Activated CD4-positive, alpha-beta T cell treated with anti-CD3 and anti-CD28 coated beads for 36 hours (primary cell): Measurements from ENCODE around the gene FBXO47. TPM values are rescaled to one million over a fixed set of nuclear protein-coding genes. Genes with fewer than 3 reads are reported as not detected.

Experiments used
- ATAC-seq: fragments of 200-7000 bp; cut with Tn5 transposase; one replicate; pipeline ENCODE4 v1.10.0; 2021; ENCODE audit warnings: mild to moderate bottlenecking, moderate library complexity
- CTCF ChIA-PET: fragments of 350-600 bp; sonication (Branson Sonifier 250); formaldehyde crosslinking; loops from one replicate; lab custom pipeline; 2021; ENCODE audit warnings: antibody characterized with exemption; lab: Charles Lee
- POLR2A ChIA-PET: fragments of 350-600 bp; sonication (Branson Sonifier 250); formaldehyde crosslinking; loops from one replicate; lab custom pipeline; 2021; ENCODE audit warnings: antibody characterized with exemption, inconsistent platforms; lab: Charles Lee
- DNase-seq: peaks from one replicate; pipeline ENCODE4 v3.0.0-alpha.2; 2020
- H3K27ac Mint-ChIP-seq: one replicate; pipeline ENCODE4 v1.8.0; 2021; ENCODE audit warnings: mixed read lengths
- H3K27me3 Mint-ChIP-seq: one replicate; pipeline ENCODE4 v1.8.0; 2021; ENCODE audit warnings: mixed read lengths
- H3K36me3 Mint-ChIP-seq: one replicate; pipeline ENCODE4 v1.8.0; 2021; ENCODE audit warnings: low read depth, mixed read lengths
- H3K4me1 Mint-ChIP-seq: one replicate; pipeline ENCODE4 v1.8.0; 2021; ENCODE audit warnings: mixed read lengths
- H3K4me3 Mint-ChIP-seq: one replicate; pipeline ENCODE4 v1.8.0; 2021; ENCODE audit warnings: mild to moderate bottlenecking, moderate library complexity, mixed read lengths
- H3K9me3 Mint-ChIP-seq: one replicate; pipeline ENCODE4 v1.8.0; 2021; ENCODE audit warnings: low read depth, mixed read lengths
- intact Hi-C, 2 experiments: fragments of 100-400 bp; cut with DNase I in 1 of 2; cut with micrococcal nuclease in 1 of 2; formaldehyde crosslinking; loops; one replicate each; pipeline versions ENCODE4 v1.14.2 to v1.15.1; 2022 to 2024; cut with DNase I, micrococcal nuclease
- microRNA-seq: library from miRNA; unstranded; fragments of <30 nt; microRNA quantifications from one replicate; pipeline ENCODE4 v1.2.0, GENCODE V29; 2021; ENCODE audit warnings: borderline replicate concordance
- total RNA-seq, 2 experiments: library from RNA; stranded (reverse); gene quantifications; one replicate each; pipeline ENCODE4 v1.2.3, GENCODE V29; 2021

Gene FBXO47
- total RNA-seq, 2 experiments from 2014 or later: 0.11 to 0.16 TPM

DNA sequence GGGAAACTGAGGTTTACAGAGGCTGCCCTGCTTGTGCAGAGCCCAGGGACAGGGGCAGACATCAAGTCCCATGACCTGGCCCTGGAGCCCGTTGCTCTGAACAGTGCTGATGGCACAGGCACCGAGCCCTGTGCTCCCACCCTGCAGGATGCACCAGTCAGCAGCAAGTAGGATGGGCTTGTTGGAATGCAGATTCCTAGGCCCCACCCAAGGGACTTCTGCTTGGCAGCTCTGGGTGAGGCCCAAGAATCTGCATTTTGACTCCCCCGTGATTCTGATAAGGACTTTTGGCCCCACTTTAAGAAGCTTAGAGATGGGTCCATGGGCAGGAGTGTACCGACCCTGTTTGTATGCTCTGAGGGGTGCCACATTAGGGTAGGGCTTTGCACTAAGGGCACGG lies 74.1 kb downstream of the FBXO47 start:
- ChIA-PET CTCF (interaction anchor here (1.1 kb wide), 1 partner anchor 39 kb away, joined by 3 read pairs; the partner anchor contains the start of gene RPL23), POLR2A (no interaction called here)
- Mint-ChIP-seq H3K9me3 (no peaks in the 10 kb centered on the region), H3K4me3 (no peak overlapping the region), H3K27ac (peak overlapping the region; percentile 59), H3K36me3 (peaks cover 47% of the 10 kb centered on the region), H3K4me1 (peaks cover 82% of the 10 kb centered on the region), H3K27me3 (no peaks in the 10 kb centered on the region)
- DNase-seq: no peak
- intact Hi-C loops: no loop called here
- no peak for ATAC-seq

DNA sequence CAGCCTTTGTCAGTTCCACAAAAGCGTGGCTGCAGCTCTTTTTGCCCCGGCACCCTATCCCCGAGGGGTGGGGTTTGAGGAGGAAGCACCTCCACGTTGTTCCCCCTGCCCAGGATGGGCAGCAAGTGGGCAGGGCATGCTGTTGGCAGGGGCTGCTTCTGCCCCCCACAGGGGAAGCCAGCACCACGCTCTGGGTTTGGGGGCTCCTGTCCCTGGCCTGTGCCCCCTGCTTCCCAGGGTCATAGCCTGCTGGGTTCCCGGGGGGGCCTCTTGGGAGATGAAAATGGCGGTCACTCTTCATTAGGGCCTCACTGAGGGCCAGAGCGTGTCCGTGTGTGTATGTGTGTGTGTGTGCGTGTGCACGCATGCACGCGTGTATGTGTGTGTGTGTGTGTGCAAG lies 74.6 kb downstream of the FBXO47 start:
- ATAC-seq: no peak
- Mint-ChIP-seq H3K9me3 (no peaks in the 10 kb centered on the region), H3K27ac (peak overlapping the region; percentile 65), H3K36me3 (peaks cover 47% of the 10 kb centered on the region), H3K4me3 (no peak overlapping the region), H3K4me1 (peaks cover 82% of the 10 kb centered on the region), H3K27me3 (no peaks in the 10 kb centered on the region)
- intact Hi-C loops: no loop called here
- POLR2A ChIA-PET: interaction anchor here (0.7 to 1.0 kb wide), 2 partner anchors 9 to 23 kb away, joined by 3 to 5 read pairs; partner anchors contain the start of gene LASP1
- CTCF ChIA-PET: no interaction called here
- no peak for DNase-seq

DNA sequence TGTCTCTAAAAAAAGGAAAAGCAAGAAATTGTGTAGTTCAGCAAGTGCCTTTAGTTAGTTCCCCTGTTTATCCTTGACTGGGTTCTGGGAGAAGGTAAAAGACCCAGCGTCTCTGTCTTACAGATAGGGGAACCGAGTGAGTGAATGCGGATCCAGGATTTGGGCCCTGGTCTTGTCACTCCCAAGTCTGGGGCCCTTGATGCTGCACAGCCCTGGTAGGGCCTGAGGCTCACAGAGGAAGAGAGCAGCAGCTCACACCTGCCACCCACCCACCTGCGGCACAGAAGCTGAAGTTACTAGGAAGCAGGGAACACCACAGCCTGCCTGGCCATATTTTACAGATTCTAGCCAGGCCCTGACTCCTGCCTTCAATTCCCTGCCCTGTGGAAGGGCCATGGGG lies 75.1 kb downstream of the FBXO47 start:
- Mint-ChIP-seq H3K27ac (peak overlapping the region; percentile 85), H3K36me3 (peaks cover 44% of the 10 kb centered on the region), H3K4me3 (no peak overlapping the region), H3K9me3 (no peaks in the 10 kb centered on the region), H3K27me3 (no peaks in the 10 kb centered on the region), H3K4me1 (peaks cover 82% of the 10 kb centered on the region)
- CTCF ChIA-PET: no interaction called here
- DNase-seq: peak; percentile 52
- POLR2A ChIA-PET: interaction anchor here (0.7 to 1.0 kb wide), 2 partner anchors 8 to 23 kb away, joined by 3 to 5 read pairs; partner anchors contain the start of gene LASP1
- intact Hi-C loops: no loop called here
- ATAC-seq: peak; percentile 30

DNA sequence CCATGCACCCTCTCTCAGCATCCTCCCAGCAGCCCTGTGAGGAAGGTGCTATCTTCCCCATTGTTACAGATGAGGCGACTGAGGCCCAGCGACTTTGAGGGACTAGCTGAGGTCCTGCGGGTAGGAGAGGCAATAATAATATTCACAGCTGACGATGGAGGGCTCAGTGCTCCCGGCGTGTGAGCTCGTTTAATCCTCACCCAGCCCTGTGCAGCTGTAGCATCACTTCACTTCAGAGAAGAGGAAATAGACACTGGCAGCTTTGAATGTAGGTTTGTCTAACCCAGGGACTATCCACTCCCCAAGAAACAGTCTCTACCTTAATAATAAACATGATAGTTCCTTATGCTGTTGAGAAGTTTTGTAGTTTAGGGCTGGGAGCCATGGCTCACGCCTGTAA lies 75.8 kb downstream of the FBXO47 start:
- Mint-ChIP-seq H3K9me3 (no peaks in the 10 kb centered on the region), H3K27me3 (no peaks in the 10 kb centered on the region), H3K4me1 (peaks cover 80% of the 10 kb centered on the region), H3K36me3 (peaks cover 38% of the 10 kb centered on the region), H3K27ac (peak overlapping the region; percentile 85), H3K4me3 (no peak overlapping the region)
- no peak for DNase-seq
- ChIA-PET POLR2A (interaction anchor here (1.0 kb wide), 1 partner anchor 22 kb away, joined by 5 read pairs; the partner anchor contains the start of gene LASP1), CTCF (interaction anchor here (0.5 kb wide), 1 partner anchor 9 kb away, joined by 3 read pairs; no protein-coding TSS in a partner anchor)
- intact Hi-C loops: no loop called here
- peak; percentile 11 for ATAC-seq

DNA sequence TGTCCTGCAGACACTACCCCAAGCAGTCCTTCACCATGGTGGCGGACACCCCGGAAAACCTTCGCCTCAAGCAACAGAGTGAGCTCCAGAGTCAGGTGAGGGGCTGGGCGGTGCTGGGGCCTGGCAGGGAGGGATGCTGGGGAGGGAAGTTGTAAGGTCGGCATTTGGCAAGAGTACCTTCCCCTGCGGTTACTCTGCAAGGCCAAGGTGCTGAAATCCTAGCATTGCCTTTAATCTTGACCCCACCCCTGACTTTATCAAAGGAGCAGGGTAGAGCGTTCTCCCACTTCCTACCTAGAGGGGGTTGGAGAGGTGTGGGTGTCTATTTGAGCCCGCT lies 76.8 kb downstream of the FBXO47 start:
- DNase-seq (no peak), ATAC-seq (no peak)
- Mint-ChIP-seq H3K4me3 (peak overlapping the region; percentile 18), H3K36me3 (peaks cover 38% of the 10 kb centered on the region), H3K4me1 (peaks cover 85% of the 10 kb centered on the region), H3K27me3 (no peaks in the 10 kb centered on the region), H3K27ac (peak overlapping the region; percentile 78), H3K9me3 (no peaks in the 10 kb centered on the region)
- ChIA-PET POLR2A (no interaction called here), CTCF (no interaction called here)
- intact Hi-C loops: no loop called here

DNA sequence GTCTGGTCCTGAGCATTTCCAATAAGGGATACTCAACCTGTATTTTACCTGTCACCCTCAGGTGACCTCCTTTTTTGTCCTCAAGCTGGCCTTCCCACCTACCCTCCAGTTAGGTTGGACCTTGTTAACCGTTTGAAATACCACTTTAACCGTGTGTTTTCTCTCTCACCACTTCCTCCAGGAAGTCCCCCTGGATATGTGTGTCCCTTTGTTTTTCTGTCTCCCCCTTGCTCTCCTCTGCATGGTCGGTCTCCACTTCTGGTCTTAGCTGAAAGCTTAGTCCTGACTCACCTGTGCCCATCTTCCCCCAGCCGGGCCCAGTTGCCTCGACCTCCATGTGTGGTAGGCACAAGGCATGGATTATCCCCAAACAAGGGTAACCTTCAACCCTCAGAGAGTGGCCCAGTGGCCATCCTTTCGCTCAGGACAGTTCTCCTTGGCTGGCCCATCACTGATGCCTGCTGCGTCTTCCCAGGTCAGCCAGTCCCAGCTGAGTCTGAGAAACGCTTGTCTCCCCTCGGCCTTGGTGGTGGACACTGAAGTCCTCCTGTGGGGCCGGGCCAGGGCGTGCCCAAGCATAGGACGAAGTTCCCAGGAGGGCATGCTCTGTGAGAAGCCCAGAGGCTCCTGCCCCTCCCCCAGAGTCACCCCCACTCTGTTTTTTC lies 77.3 kb downstream of the FBXO47 start:
- POLR2A ChIA-PET: interaction anchor here (0.8 kb wide), 1 partner anchor 16 kb away, joined by 5 read pairs; no protein-coding TSS in a partner anchor
- CTCF ChIA-PET: interaction anchor here (0.6 to 1.2 kb wide), 3 partner anchors 8 to 252 kb away, joined by 3 to 4 read pairs (median 3); no protein-coding TSS in a partner anchor

DNA sequence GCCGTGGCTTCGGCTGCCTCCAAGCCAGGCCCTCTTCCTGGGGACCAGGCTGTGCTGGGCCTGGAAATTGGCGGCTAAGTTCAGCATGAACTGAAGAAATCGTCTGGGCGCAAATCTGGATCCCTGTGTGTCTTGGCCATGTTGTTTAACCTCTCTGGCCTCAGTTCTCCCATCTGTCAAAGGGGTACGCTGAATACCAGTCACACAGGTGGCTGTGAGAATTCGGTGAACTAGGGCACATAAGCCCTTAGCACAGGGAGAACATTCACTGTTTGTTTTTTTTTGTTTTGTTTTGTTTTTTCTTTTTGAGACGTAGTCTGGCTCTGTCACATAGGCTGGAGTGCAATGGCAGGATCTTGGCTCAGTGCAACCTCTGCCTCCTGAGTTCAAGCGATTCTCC lies 78.4 kb downstream of the FBXO47 start:
- DNase-seq (no peak), ATAC-seq (no peak)
- Mint-ChIP-seq H3K27ac (no peak overlapping the region), H3K4me1 (peaks cover 90% of the 10 kb centered on the region), H3K27me3 (no peaks in the 10 kb centered on the region), H3K36me3 (peaks cover 36% of the 10 kb centered on the region), H3K4me3 (no peak overlapping the region), H3K9me3 (no peaks in the 10 kb centered on the region)
- POLR2A ChIA-PET: interaction anchor here (0.8 kb wide), 1 partner anchor 15 kb away, joined by 5 read pairs; no protein-coding TSS in a partner anchor
- CTCF ChIA-PET: interaction anchor here (1.2 kb wide), 1 partner anchor 9 kb away, joined by 3 read pairs; no protein-coding TSS in a partner anchor
- intact Hi-C loops: no loop called here

More for the DNA sequence above, 77.3 kb downstream of the FBXO47 start:
- DNase-seq (no peak), ATAC-seq (no peak)
- H3K36me3 Mint-ChIP-seq: peaks cover 37% of the 10 kb centered on the region
- intact Hi-C loops: no loop called here
- no peaks in the 10 kb centered on the region for H3K27me3 Mint-ChIP-seq
- peaks cover 90% of the 10 kb centered on the region for H3K4me1 Mint-ChIP-seq
- peak overlapping the region; percentile 78 for H3K27ac Mint-ChIP-seq
- no peaks in the 10 kb centered on the region for H3K9me3 Mint-ChIP-seq
- peak overlapping the region; percentile 18 for H3K4me3 Mint-ChIP-seq

DNA sequence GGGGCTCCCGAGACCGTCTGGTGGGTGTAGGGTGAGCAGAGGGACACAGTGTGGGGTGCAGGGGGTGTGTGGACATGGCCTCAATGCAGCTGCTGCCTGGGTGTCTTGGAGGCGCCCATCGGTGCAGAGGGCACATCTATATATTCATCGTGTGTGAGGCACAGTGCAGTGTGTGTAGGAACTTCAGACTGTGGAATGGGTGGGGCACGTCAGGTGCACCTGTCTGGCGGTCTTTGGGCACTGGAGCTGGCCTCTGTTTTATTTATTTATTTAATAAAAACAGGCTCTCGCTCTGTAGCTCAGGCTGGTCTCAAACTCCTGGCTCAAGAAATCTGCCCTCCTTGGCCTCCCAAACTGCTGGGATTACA lies 80.6 kb downstream of the FBXO47 start:
- H3K4me1 Mint-ChIP-seq: peaks cover 90% of the 10 kb centered on the region
- peak overlapping the region; percentile 25 for H3K27ac Mint-ChIP-seq
- intact Hi-C loops: no loop called here

More for the DNA sequence above, 80.6 kb downstream of the FBXO47 start:
- CTCF ChIA-PET: interaction anchor here (0.8 to 2.3 kb wide), 4 partner anchors 14 to 19 kb away, joined by 4 to 10 read pairs (median 6); partner anchors contain the start of gene LASP1
- Mint-ChIP-seq H3K36me3 (peaks cover 51% of the 10 kb centered on the region), H3K27me3 (no peaks in the 10 kb centered on the region), H3K9me3 (no peaks in the 10 kb centered on the region), H3K4me3 (no peak overlapping the region)
- POLR2A ChIA-PET: interaction anchor here (0.7 to 1.0 kb wide), 2 partner anchors 9 to 17 kb away, joined by 3 to 7 read pairs; partner anchors contain the start of gene LASP1
- no peak for ATAC-seq
- no peak for DNase-seq

Small RNA genes lying within 50 kb of the gene (microRNA-seq; reads per million reads assigned to microRNA genes)
- gene MIR6779: not detected

Other genes starting within 250 kb of the FBXO47 start
- 10 to 100 TPM; 49.4 to 58.6 TPM for gene CISD3, start 237.1 kb downstream of the FBXO47 start, total RNA-seq
- gene PCGF2, start 219.1 kb downstream of the FBXO47 start, total RNA-seq: 1 to 10 TPM; 1.6 to 1.7 TPM
- 100 to 1,000 TPM; 337 to 396 TPM for gene PSMB3, start 214.7 kb downstream of the FBXO47 start, total RNA-seq
- 10 to 100 TPM; 36.3 to 41.6 TPM for gene PIP4K2B, start 167.8 kb downstream of the FBXO47 start, total RNA-seq
- gene CWC25, start 142.1 kb downstream of the FBXO47 start, total RNA-seq: 10 to 100 TPM; 23.3 to 24.0 TPM
- gene RPL23, start 113.7 kb downstream of the FBXO47 start, total RNA-seq: 1,000 to 10,000 TPM; 1,886 to 1,896 TPM
- 100 to 1,000 TPM; 119 to 144 TPM for gene LASP1, start 97.3 kb downstream of the FBXO47 start, total RNA-seq
- 1 to 10 TPM; 1.2 to 2.4 TPM for gene PLXDC1, start 184.2 kb upstream of the FBXO47 start, total RNA-seq
- not detected for gene ARL5C, start 198.8 kb upstream of the FBXO47 start, total RNA-seq
- gene CACNB1, start 230.3 kb upstream of the FBXO47 start, total RNA-seq: 10 to 100 TPM; 11.8 to 12.3 TPM
- gene RPL19, start 232.9 kb upstream of the FBXO47 start, total RNA-seq: 1,000 to 10,000 TPM; 2,801 to 2,985 TPM